Measurements from ENCODE around the gene KCNQ2. TPM values are rescaled to one million over a fixed set of nuclear protein-coding genes. Genes with fewer than 3 reads are reported as not detected.

Gene KCNQ2
- total RNA-seq, 4 donors from 2014 or later: not detected

DNA sequence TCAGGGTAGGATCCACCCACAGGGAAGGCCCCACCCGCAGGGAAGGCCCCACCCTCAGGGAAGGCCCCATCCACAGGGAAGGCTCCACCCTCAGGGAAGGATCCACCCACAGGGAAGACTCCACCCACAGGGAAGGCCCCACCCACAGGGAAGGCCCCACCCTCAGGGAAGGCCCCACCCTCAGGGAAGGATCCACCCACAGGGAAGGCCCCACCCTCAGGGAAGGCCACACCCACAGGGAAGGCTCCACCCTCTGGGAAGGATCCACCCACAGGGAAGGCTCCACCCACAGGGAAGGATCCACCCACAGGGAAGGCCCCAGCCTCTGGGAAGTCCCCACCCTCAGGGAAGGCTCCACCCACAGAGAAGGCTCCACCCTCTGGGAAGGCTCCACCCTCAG is 40.5 kb downstream of the KCNQ2 start:
- TF ChIP-seq EP300 (IDR thresholded peaks at IDR 0.05) (no peak), POLR2A (IDR thresholded peaks at IDR 0.05) (no peak)
- TF ChIP-seq, protein P1, sequence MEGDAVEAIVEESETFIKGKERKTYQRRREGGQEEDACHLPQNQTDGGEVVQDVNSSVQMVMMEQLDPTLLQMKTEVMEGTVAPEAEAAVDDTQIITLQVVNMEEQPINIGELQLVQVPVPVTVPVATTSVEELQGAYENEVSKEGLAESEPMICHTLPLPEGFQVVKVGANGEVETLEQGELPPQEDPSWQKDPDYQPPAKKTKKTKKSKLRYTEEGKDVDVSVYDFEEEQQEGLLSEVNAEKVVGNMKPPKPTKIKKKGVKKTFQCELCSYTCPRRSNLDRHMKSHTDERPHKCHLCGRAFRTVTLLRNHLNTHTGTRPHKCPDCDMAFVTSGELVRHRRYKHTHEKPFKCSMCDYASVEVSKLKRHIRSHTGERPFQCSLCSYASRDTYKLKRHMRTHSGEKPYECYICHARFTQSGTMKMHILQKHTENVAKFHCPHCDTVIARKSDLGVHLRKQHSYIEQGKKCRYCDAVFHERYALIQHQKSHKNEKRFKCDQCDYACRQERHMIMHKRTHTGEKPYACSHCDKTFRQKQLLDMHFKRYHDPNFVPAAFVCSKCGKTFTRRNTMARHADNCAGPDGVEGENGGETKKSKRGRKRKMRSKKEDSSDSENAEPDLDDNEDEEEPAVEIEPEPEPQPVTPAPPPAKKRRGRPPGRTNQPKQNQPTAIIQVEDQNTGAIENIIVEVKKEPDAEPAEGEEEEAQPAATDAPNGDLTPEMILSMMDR (IDR thresholded peaks at IDR 0.05): no peak
- H3K36me3 ChIP-seq: no peaks in the 10 kb centered on the region
- H3K27ac ChIP-seq: no peak overlapping the region
- H3K4me1 ChIP-seq: no peaks in the 10 kb centered on the region
- peaks cover 0 to 10% (median 0%) of the 10 kb centered on the region in 4 donors for H3K9me3 ChIP-seq
- DNase-seq (ENCODE audit: low spot score in 2 of 2): no peak
- WGBS, 2 donors: 38% methylated on average over 1 of the region's 1 CpG; no CpG with 5 or more reads in 1 of the 2 donors
- H3K27me3 ChIP-seq: peaks cover 0 to 33% of the 10 kb centered on the region in 2 donors
- H3K4me3 ChIP-seq: no peak overlapping the region

DNA sequence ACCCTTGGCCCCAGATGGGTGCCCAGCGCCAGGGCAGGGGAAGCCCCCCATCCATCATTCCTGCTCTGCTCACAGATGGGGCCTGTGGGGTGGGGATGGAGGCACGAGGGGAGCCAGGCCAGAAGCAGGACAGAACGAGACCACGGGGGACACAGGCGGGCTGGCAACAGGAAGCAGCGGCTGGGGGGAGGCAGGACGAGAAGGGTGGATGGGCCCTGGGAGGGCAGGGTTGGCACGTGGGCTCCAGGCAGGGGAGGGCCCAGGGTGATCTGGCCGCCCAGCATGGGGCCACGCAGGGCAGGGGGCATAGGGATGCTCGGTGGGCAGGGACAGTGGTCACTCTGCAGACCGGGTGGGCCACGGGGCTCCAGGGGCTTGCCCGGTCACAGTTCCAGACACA is 41.6 kb downstream of the KCNQ2 start:
- peaks cover 0 to 33% of the 10 kb centered on the region in 2 donors for H3K27me3 ChIP-seq
- H3K4me3 ChIP-seq: no peak overlapping the region
- no peak for DNase-seq (ENCODE audit: low spot score in 2 of 2)
- H3K4me1 ChIP-seq: no peaks in the 10 kb centered on the region
- TF ChIP-seq EP300 (IDR thresholded peaks at IDR 0.05): no peak
- TF ChIP-seq, protein P1 (IDR thresholded peaks at IDR 0.05): no peak
- no peak for TF ChIP-seq POLR2A (IDR thresholded peaks at IDR 0.05)
- WGBS, 2 donors: 63 to 66% methylated on average over 13 to 14 of the region's 14 CpGs
- H3K36me3 ChIP-seq: no peaks in the 10 kb centered on the region
- peaks cover 0 to 13% (median 0%) of the 10 kb centered on the region in 4 donors for H3K9me3 ChIP-seq
- H3K27ac ChIP-seq: no peak overlapping the region

- Histone ChIP-seq H3K27me3 (peaks cover 0 to 33% of the 10 kb centered on the region in 2 donors), H3K9me3 (peaks cover 0 to 14% (median 0%) of the 10 kb centered on the region in 4 donors), H3K36me3 (no peaks in the 10 kb centered on the region), H3K27ac (no peak overlapping the region), H3K4me3 (no peak overlapping the region), H3K4me1 (no peaks in the 10 kb centered on the region)
- TF ChIP-seq, protein P1 (IDR thresholded peaks at IDR 0.05): no peak
- no peak for TF ChIP-seq EP300 (IDR thresholded peaks at IDR 0.05)
- no peak for TF ChIP-seq POLR2A (IDR thresholded peaks at IDR 0.05)
- WGBS, 2 donors: 76 to 83% methylated on average over 12 to 13 of the region's 15 CpGs
- no peak for DNase-seq (ENCODE audit: low spot score in 2 of 2)
Observed at GRCh38 chr20:63429992-63430391, 42.5 kb downstream of the KCNQ2 start.

- Histone ChIP-seq H3K27ac (no peak overlapping the region), H3K4me1 (no peaks in the 10 kb centered on the region), H3K4me3 (no peak overlapping the region), H3K27me3 (peaks cover 0 to 24% of the 10 kb centered on the region in 2 donors), H3K9me3 (peaks cover 0 to 24% (median 0%) of the 10 kb centered on the region in 4 donors), H3K36me3 (no peaks in the 10 kb centered on the region)
- no peak for TF ChIP-seq POLR2A (IDR thresholded peaks at IDR 0.05)
- WGBS, 2 donors: 81 to 85% methylated on average over 18 to 20 of the region's 20 CpGs
- no peak for DNase-seq (ENCODE audit: low spot score in 2 of 2)
Observed at GRCh38 chr20:63428906-63429575, 43.4 kb downstream of the KCNQ2 start.

GRCh38 chr20:63427724-63428330 is 44.6 kb downstream of the KCNQ2 start:
- Histone ChIP-seq H3K4me3 (no peak overlapping the region), H3K9me3 (peaks cover 0 to 24% (median 0%) of the 10 kb centered on the region in 4 donors), H3K36me3 (no peaks in the 10 kb centered on the region), H3K27ac (no peak overlapping the region), H3K27me3 (peaks cover 0 to 14% of the 10 kb centered on the region in 2 donors), H3K4me1 (no peaks in the 10 kb centered on the region)
- TF ChIP-seq POLR2A (IDR thresholded peaks at IDR 0.05) (no peak), EP300 (IDR thresholded peaks at IDR 0.05) (no peak)
- TF ChIP-seq, protein P1 (IDR thresholded peaks at IDR 0.05): no peak
- 93 to 95% methylated on average over 22 to 27 of the region's 27 CpGs for WGBS, 2 donors
- DNase-seq (ENCODE audit: low spot score in 2 of 2): no peak
